Measurements from ENCODE around the gene CNPY3.

CNPY3 gene

GRCh38 chr6:42984924-42985475, 55.7 kb downstream of the CNPY3 start:
- DNase-seq, result peak in 1 of 2 donors; percentile 26

- DNase-seq, result no peak
These were observed 58.5 kb downstream of the CNPY3 start for GRCh38 chr6:42987533-42988451.

GRCh38 chr6:42988486-42989020, 59.3 kb downstream of the CNPY3 start:
- DNase-seq, result no peak
